K562 (cell line): ENCODE data around the gene RARRES1. TPM values are rescaled to one million over a fixed set of nuclear protein-coding genes. Genes with fewer than 3 reads are reported as not detected.

Source experiments
- BCOR ChIP-seq: fragments of 450-650 bp; IDR thresholded peaks from 2 replicates; pipeline ENCODE4 v1.6.1; 2016
- CBX1 ChIP-seq: sonication (generic); IDR thresholded peaks from 2 replicates; pipeline ENCODE4 v1.6.1; 2016; ENCODE audit warnings: antibody characterized with exemption, low read depth, mild to moderate bottlenecking
- E2F6 ChIP-seq, 2 experiments: IDR thresholded peaks; 2 replicates each; pipeline ENCODE4 v1.6.1; 2011; ENCODE audit warnings: borderline replicate concordance in 1 of 2, control low read depth in 1 of 2, low read depth in 1 of 2, low read length in 1 of 2, mild to moderate bottlenecking in 1 of 2, mixed read lengths in 1 of 2, moderate library complexity in 1 of 2; ENCODE audit not compliant: insufficient read depth in 1 of 2, insufficient read length in 1 of 2, poor library complexity in 1 of 2, severe bottlenecking in 1 of 2; ENCODE audit errors: extremely low read depth in 1 of 2
- EHMT2 ChIP-seq: fragments of 450-650 bp; IDR thresholded peaks from 2 replicates; pipeline ENCODE4 v1.6.1; 2018; ENCODE audit warnings: antibody characterized with exemption
- IRF1 ChIP-seq: sonication (generic); formaldehyde crosslinking; IDR thresholded peaks from 2 replicates; pipeline ENCODE4 v1.8.0; 2022; ENCODE audit warnings: missing genetic modification reagents, mild to moderate bottlenecking, borderline replicate concordance
- IRF2 ChIP-seq: sonication (generic); formaldehyde crosslinking; IDR thresholded peaks from 2 replicates; pipeline ENCODE4 v1.8.1; 2022; ENCODE audit warnings: mild to moderate bottlenecking, missing genetic modification reagents
- KLF6 ChIP-seq: fragments of 250-450 bp; sonication (Bioruptor Pico); IDR thresholded peaks from 2 replicates; pipeline ENCODE4 v1.4.0; 2020; ENCODE audit warnings: mild to moderate bottlenecking, moderate library complexity, borderline replicate concordance
- MEF2D ChIP-seq: conservative IDR thresholded peaks from 2 replicates; pipeline ENCODE4 v1.6.1; 2016; ENCODE audit warnings: low read depth, missing genetic modification characterization, missing compliant biosample characterization
- NFXL1 ChIP-seq: fragments of 450-650 bp; formaldehyde crosslinking; IDR thresholded peaks from 2 replicates; pipeline ENCODE4 v1.4.0; 2021; ENCODE audit warnings: mild to moderate bottlenecking
- PHF21A ChIP-seq: fragments of 450-650 bp; IDR thresholded peaks from 2 replicates; pipeline ENCODE4 v1.6.1; 2017; ENCODE audit warnings: low read depth, borderline replicate concordance
- PRDM10 ChIP-seq: fragments of 450-650 bp; IDR thresholded peaks from 2 replicates; pipeline ENCODE4 v1.6.1; 2018; ENCODE audit not compliant: partially characterized antibody
- RBFOX2 ChIP-seq: fragments of 200-400 bp; formaldehyde crosslinking; IDR thresholded peaks from 2 replicates; pipeline ENCODE4 v1.6.1; 2017; ENCODE audit warnings: low read depth, mild to moderate bottlenecking, low read length, moderate library complexity
- SNRNP70 ChIP-seq: fragments of 200-400 bp; formaldehyde crosslinking; optimal IDR thresholded peaks from 2 replicates; pipeline ENCODE3; 2017; ENCODE audit warnings: low read depth, low read length
- WHSC1 ChIP-seq: IDR thresholded peaks from one replicate; pipeline ENCODE4 v1.6.1; 2012; ENCODE audit warnings: low read length, control low read depth, inconsistent platforms
- ZFP1 ChIP-seq: fragments of 450-650 bp; formaldehyde crosslinking; IDR thresholded peaks from 2 replicates; pipeline ENCODE4 v1.4.0; 2020; ENCODE audit warnings: mild to moderate bottlenecking, mixed read lengths
- ZNF274 ChIP-seq: IDR thresholded peaks from 2 replicates; pipeline ENCODE4 v1.6.1; 2011; ENCODE audit warnings: low read depth, mild to moderate bottlenecking, low read length, moderate library complexity, borderline replicate concordance
- ZNF592 ChIP-seq: fragments of 450-650 bp; IDR thresholded peaks from 2 replicates; pipeline ENCODE4 v1.6.1; 2017; ENCODE audit warnings: antibody characterized with exemption, mild to moderate bottlenecking
- ZNF644 ChIP-seq: fragments of 200-800 bp; sonication (Bioruptor generic); IDR thresholded peaks from 2 replicates; pipeline ENCODE4 v1.6.1; 2016; ENCODE audit warnings: low read depth, missing genetic modification characterization, missing compliant biosample characterization
- ZNF707 ChIP-seq: fragments of 250-450 bp; sonication (Bioruptor Pico); conservative IDR thresholded peaks from 2 replicates; pipeline ENCODE4 v1.8.0; 2022; ENCODE audit warnings: inconsistent platforms, mild to moderate bottlenecking, moderate library complexity
- ZNF778 ChIP-seq: fragments of 450-650 bp; formaldehyde crosslinking; IDR thresholded peaks from 2 replicates; pipeline ENCODE4 v1.4.0; 2020; ENCODE audit warnings: mild to moderate bottlenecking, moderate library complexity
- polyA plus RNA-seq, 8 experiments: library from polyadenylated mRNA; depleted of rRNA in 4 of 8; stranded (reverse) in 5 of 8; unstranded in 3 of 8; fragments of >200 nt; fragmentation: Nextera tagmentation in 2 of 8; fragmentation: Illumina TruSeq in 1 of 8; extraction: Ambion mirVana in 2 of 8; extraction: Trizol in 1 of 8; gene quantifications; 2 replicates each; pipeline versions ENCODE4 v1.2.1 to v1.2.3, GENCODE V29; 2011 to 2014; ENCODE audit warnings: inconsistent platforms in 1 of 8, missing spikeins in 1 of 8
- total RNA-seq, 7 experiments: library from RNA; depleted of rRNA in 6 of 7; stranded (reverse); fragments of >200 nt in 6 of 7; fragmentation: Illumina TruSeq in 2 of 7; extraction: Trizol in 2 of 7; gene quantifications; 2 replicates each; pipeline versions ENCODE4 v1.2.1 to v1.2.3, GENCODE V29; 2011 to 2021; ENCODE audit warnings: low replicate concordance in 1 of 7

The RARRES1 gene
- total and polyA plus RNA-seq, 9 of the 15 experiments (the other 6 are each of a cell fraction or from before 2014, with no cell fraction given) = not detected

- no peak for TF ChIP-seq E2F6 (IDR thresholded peaks at IDR 0.05; ENCODE audit: borderline replicate concordance in 1 of 2, extremely low read depth in 1 of 2, insufficient read depth in 1 of 2, insufficient read length in 1 of 2, low read depth in 1 of 2, low read length in 1 of 2, poor library complexity in 1 of 2, severe bottlenecking in 1 of 2)
- no peak for TF ChIP-seq ZFP1
- no peak for TF ChIP-seq MEF2D (tag)
- TF ChIP-seq EHMT2 = no peak
- TF ChIP-seq ZNF274 = no peak
- peak; percentile 84 for TF ChIP-seq ZNF592
- no peak for TF ChIP-seq CBX1
- TF ChIP-seq NFXL1 (CRISPR knock-in tag) = no peak
- TF ChIP-seq PRDM10 = no peak
- no peak for TF ChIP-seq PHF21A
- no peak for TF ChIP-seq ZNF707
- no peak for TF ChIP-seq ZNF778 (CRISPR knock-in tag)
- TF ChIP-seq BCOR = no peak
- no peak for TF ChIP-seq IRF1
- TF ChIP-seq IRF2 (CRISPR knock-in tag) = no peak
- TF ChIP-seq ZNF644 (tag) = no peak
- no peak for TF ChIP-seq KLF6
- TF ChIP-seq WHSC1 = no peak
- TF ChIP-seq RBFOX2 = no peak
- TF ChIP-seq SNRNP70 = no peak
These were observed 52.7 kb downstream of the RARRES1 start (continued) for GRCh38 chr3:158679547-158680000.
